ENCODE results near the gene SYNPR.

SYNPR gene

GRCh38 chr3:63635186-63635585 lies 357.1 kb downstream of the SYNPR start:
- TF ChIP-seq CTCF (IDR thresholded peaks at IDR 0.05; ENCODE audit: low read length), result no peak
- TF ChIP-seq EZH2 (IDR thresholded peaks at IDR 0.05; ENCODE audit: borderline replicate concordance, low read length), result no peak
- no peak overlapping the region for H2AFZ ChIP-seq (ENCODE audit: low read length)

GRCh38 chr3:63639806-63640205 lies 361.7 kb downstream of the SYNPR start:
- no peak overlapping the region for H2AFZ ChIP-seq (ENCODE audit: low read length)
- H3K4me3 ChIP-seq (ENCODE audit: low read depth, low read length, poor library complexity, severe bottlenecking), result no peak overlapping the region
- H3K36me3 ChIP-seq (ENCODE audit: insufficient read depth, low read length), result no peaks in the 10 kb centered on the region
- no peaks in the 10 kb centered on the region for H3K27me3 ChIP-seq (ENCODE audit: insufficient read depth, low read length)
- no peaks in the 10 kb centered on the region for H3K79me2 ChIP-seq (ENCODE audit: insufficient read depth, low read length)
- no peaks in the 10 kb centered on the region for H3K9me2 ChIP-seq (ENCODE audit: low read depth, low read length)
- H3K4me1 ChIP-seq (ENCODE audit: insufficient read depth, low read length, severe bottlenecking), result no peaks in the 10 kb centered on the region
- no peak for TF ChIP-seq CTCF (IDR thresholded peaks at IDR 0.05; ENCODE audit: low read length)
- no peak for TF ChIP-seq EZH2 (IDR thresholded peaks at IDR 0.05; ENCODE audit: borderline replicate concordance, low read length)
- H4K20me1 ChIP-seq (ENCODE audit: insufficient read depth, low read length), result no peaks in the 10 kb centered on the region
- no peak overlapping the region for H3K9ac ChIP-seq (ENCODE audit: low read length)
- H3F3A ChIP-seq (ENCODE audit: insufficient read depth, low read length), result no peaks in the 10 kb centered on the region
- H3K9me3 ChIP-seq (ENCODE audit: low read length), result no peaks in the 10 kb centered on the region
- H3K27ac ChIP-seq (ENCODE audit: low read depth, low read length, poor library complexity, severe bottlenecking), result no peak overlapping the region
- no peak overlapping the region for H3K4me2 ChIP-seq (ENCODE audit: low read length)

More at GRCh38 chr3:63635186-63635585, 357.1 kb downstream of the SYNPR start:
- H3K9ac ChIP-seq (ENCODE audit: low read length), result no peak overlapping the region
- no peaks in the 10 kb centered on the region for H3K36me3 ChIP-seq (ENCODE audit: insufficient read depth, low read length)
- no peaks in the 10 kb centered on the region for H3K27me3 ChIP-seq (ENCODE audit: insufficient read depth, low read length)
- no peaks in the 10 kb centered on the region for H3K9me3 ChIP-seq (ENCODE audit: low read length)
- H3F3A ChIP-seq (ENCODE audit: insufficient read depth, low read length), result no peaks in the 10 kb centered on the region
- H3K27ac ChIP-seq (ENCODE audit: low read depth, low read length, poor library complexity, severe bottlenecking), result no peak overlapping the region
- no peaks in the 10 kb centered on the region for H4K20me1 ChIP-seq (ENCODE audit: insufficient read depth, low read length)
- H3K4me2 ChIP-seq (ENCODE audit: low read length), result no peak overlapping the region
- no peak overlapping the region for H3K4me3 ChIP-seq (ENCODE audit: low read depth, low read length, poor library complexity, severe bottlenecking)
- H3K4me1 ChIP-seq (ENCODE audit: insufficient read depth, low read length, severe bottlenecking), result no peaks in the 10 kb centered on the region
- no peaks in the 10 kb centered on the region for H3K79me2 ChIP-seq (ENCODE audit: insufficient read depth, low read length)
- H3K9me2 ChIP-seq (ENCODE audit: low read depth, low read length), result no peaks in the 10 kb centered on the region

GRCh38 chr3:63642488-63642887 lies 364.4 kb downstream of the SYNPR start:
- Histone ChIP-seq H4K20me1 (ENCODE audit: insufficient read depth, low read length) (no peaks in the 10 kb centered on the region), H3K36me3 (ENCODE audit: insufficient read depth, low read length) (no peaks in the 10 kb centered on the region), H3K4me1 (ENCODE audit: insufficient read depth, low read length, severe bottlenecking) (no peaks in the 10 kb centered on the region), H3K27me3 (ENCODE audit: insufficient read depth, low read length) (no peaks in the 10 kb centered on the region), H3K79me2 (ENCODE audit: insufficient read depth, low read length) (no peaks in the 10 kb centered on the region), H3K9ac (ENCODE audit: low read length) (no peak overlapping the region), H2AFZ (ENCODE audit: low read length) (no peak overlapping the region), H3K4me2 (ENCODE audit: low read length) (no peak overlapping the region), H3K9me2 (ENCODE audit: low read depth, low read length) (no peaks in the 10 kb centered on the region), H3K27ac (ENCODE audit: low read depth, low read length, poor library complexity, severe bottlenecking) (no peak overlapping the region), H3F3A (ENCODE audit: insufficient read depth, low read length) (no peaks in the 10 kb centered on the region), H3K4me3 (ENCODE audit: low read depth, low read length, poor library complexity, severe bottlenecking) (no peak overlapping the region), H3K9me3 (ENCODE audit: low read length) (no peaks in the 10 kb centered on the region)
- TF ChIP-seq CTCF (IDR thresholded peaks at IDR 0.05; ENCODE audit: low read length) (no peak), EZH2 (IDR thresholded peaks at IDR 0.05; ENCODE audit: borderline replicate concordance, low read length) (no peak)

Measured in OCI-LY1 (cell line).